ENCODE results near the gene BEGAIN. TPM values are rescaled to one million over a fixed set of nuclear protein-coding genes. Genes with fewer than 3 reads are reported as not detected.

BEGAIN gene
- total and polyA plus RNA-seq, 2 of the 8 experiments (the other 6 are each of a cell fraction or from before 2014, with no cell fraction given) = 2.9 to 3.0 TPM

DNA sequence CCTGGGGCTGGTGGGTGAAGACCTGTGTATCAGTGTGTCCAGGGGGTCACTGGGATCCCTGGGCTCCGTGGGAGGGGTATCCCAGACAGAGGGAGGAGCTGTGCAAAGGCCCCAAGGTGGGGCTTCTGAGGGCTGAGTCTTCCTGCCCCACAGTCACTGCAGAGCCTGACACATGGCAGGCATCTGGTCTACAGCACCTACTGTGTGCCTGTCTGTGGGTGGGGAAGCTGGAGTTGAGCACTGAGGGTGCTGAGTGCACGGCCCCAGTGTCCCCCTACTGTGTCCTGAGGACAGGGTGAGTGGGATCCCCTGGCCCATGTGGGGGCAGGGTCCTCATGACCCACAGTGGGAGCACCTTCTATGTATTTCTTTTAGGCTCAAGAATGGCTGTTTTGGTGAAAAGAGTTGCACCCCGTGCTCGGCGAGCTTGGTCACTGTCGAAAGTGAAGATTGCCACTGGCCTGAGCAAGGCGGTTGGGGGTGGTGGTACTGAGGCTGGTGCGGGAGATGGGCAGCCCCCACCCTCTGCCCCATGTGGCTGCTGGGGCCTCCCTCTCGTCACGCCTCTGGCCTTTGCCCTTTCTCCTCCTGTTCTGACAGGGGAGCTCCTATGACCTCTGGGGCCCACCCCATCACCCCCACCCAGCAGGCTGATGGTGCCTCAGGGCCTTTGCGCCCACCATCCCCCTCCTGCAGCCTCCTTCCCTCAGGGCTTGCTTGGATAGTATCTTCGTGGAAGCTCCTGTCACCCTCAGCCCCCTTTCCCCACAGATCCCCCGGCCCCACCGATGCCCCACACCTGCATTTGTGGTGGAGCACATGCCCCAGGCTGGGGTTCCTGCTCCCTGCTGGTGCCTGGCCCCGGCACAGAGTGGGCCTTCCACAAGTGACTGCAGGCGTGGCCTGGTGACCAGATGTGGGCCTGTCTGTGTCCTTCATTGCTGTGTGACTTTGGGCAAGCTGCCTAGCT lies 55.8 kb downstream of the BEGAIN start (continued):
- TF ChIP-seq CTCF (IDR thresholded peaks at IDR 0.05; ENCODE audit: control extremely low read depth in 1 of 3, insufficient read depth in 1 of 3, low read depth in 1 of 3, low read length in 3 of 3) (no peak), CREB1 (IDR thresholded peaks at IDR 0.05) (no peak), BRCA1 (IDR thresholded peaks at IDR 0.05; ENCODE audit: low read depth, low read length) (no peak), SIRT6 (IDR thresholded peaks at IDR 0.05; ENCODE audit: low read length) (no peak), TAF1 (IDR thresholded peaks at IDR 0.05; ENCODE audit: low read depth, low read length) (no peak)

All from H1 (cell line).